NCI-H1930 (cell line): ENCODE measurements around the gene KCNJ12.
"Not testable (repeated sequence)": the region's sequence is repeated elsewhere in the genome, so short reads cannot be mapped to it uniquely, and the experiment has no call there.

Experiments
- DNase-seq, 2 experiments: peaks; one replicate each; lab custom pipeline; 2025; lab: John Stamatoyannopoulos, UW

The KCNJ12 gene

DNA sequence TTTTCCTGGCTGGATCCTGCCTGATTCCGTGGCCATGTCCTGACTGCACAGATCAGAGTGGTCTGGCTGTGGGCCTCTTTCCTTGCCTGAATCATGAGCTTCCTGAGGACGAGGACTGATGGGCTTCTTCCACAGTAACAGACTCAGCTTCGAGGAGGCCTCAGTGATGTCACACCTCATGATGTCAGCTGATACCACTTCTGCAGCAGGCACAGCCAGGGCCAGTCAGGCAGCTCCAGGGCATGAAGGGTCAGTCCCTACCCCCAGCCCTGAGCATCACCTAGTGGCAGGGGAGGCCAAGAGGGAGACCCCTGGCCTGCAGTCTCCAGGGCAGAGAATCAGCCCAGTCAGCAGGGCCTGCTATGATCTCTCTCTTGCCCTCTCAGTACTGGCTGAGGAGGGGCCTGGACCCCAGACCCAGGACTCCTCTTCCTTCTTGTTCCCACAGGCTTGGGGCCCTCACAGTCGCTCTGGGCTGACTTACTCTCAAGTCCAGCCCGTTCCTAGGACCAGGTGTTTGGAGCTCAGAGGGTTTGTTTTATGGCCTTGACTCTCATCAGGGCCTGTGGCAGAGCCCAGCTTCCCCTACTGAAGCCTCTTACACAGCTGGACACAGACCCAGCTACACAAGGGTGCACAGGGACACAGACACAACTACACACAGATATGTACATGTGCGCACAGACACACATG, 26.7 kb upstream of the KCNJ12 start:
- DNase-seq, result not testable (repeated sequence)

- DNase-seq, result not testable (repeated sequence)
Measured at GRCh38 chr17:21350495-21350894, 25.7 kb upstream of the KCNJ12 start.

GRCh38 chr17:21351366-21352065, 24.6 kb upstream of the KCNJ12 start:
- DNase-seq, result no peak

- DNase-seq, result no peak
Measured at GRCh38 chr17:21352221-21352980, 23.8 kb upstream of the KCNJ12 start.

GRCh38 chr17:21352981-21353265, 23.2 kb upstream of the KCNJ12 start:
- DNase-seq, result no peak

DNA sequence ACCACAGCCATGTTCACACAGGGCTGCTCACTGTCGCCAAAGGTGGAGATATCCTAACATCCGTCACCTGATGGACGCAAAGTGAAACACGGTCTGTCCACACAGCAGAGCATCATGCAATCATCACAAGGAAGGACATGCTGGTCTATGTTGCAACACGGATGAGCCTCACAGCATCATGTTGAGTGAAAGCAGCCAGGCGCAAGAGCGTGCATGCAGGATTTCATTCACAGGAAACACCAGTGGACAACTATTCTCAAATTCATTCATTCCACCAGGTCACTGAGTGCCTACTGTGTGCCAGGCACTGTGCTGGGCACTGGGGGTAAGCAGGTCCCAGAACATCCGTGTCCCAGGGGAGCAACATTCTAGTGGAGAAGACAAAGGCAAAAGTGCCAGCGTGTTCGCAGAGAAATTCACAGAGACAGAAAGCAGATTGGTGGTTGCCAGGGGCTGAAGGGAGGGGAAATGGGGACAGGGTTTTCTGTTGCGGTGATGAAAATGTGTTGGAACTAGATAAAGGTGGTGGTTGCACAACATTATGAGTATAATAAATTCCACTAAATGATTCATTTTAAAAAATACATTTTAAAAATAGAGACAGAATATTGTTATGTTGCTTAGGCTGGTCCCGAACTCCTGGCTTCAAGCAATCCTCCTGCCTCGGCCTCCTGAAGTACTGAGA, 22.7 kb upstream of the KCNJ12 start:
- DNase-seq, result no peak

GRCh38 chr17:21354796-21355385, 21.3 kb upstream of the KCNJ12 start:
- DNase-seq, result no peak

DNA sequence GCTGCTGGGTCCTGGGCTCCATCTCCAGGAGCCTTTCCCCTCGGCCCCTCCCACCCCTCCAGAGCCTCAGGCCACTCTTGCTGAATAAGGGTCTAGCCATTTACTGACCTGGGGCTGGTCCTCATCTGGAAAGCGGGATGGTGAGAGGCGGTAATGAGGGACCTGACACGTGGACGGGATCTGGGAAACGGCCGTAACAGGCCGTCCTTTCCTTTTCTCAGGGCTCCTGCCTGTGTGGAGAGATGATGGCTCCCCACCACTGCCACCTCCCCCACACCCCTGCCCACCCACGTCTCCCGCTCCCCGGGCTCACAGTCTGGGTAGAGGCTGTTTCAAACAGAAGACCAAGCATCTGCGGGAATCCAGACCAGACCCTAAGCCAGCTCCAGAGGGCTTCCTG, 20.6 kb upstream of the KCNJ12 start:
- no peak for DNase-seq

DNA sequence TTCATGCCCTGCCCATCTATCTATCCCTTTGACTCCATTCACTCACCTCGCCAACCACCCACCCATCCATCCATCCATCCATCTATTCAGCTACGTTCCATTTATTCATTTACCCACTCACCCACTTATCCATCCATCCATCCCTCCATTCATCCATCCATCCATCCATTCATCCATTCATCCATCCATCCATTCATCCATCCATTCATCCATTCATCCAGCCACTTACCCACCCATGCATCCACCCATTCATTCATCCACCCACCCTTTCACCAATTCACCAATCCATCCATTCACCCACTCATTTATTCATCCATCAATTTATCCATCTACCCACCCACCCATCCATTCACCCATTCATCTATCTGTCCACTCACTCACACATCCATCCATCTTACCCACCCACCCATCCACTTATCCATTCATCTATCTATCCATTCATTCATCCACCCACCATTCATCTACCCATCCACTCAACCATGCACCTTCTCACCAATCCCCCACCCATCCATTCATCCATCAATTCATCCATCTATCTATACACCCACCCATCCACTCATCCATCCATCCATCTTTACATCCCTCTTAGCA, 19.5 kb upstream of the KCNJ12 start:
- no peak for DNase-seq

GRCh38 chr17:21357281-21357680, 18.9 kb upstream of the KCNJ12 start:
- no peak for DNase-seq

GRCh38 chr17:21357696-21358656, 18.2 kb upstream of the KCNJ12 start:
- DNase-seq, result no peak

GRCh38 chr17:21358682-21359482, 17.3 kb upstream of the KCNJ12 start:
- DNase-seq, result no peak

DNA sequence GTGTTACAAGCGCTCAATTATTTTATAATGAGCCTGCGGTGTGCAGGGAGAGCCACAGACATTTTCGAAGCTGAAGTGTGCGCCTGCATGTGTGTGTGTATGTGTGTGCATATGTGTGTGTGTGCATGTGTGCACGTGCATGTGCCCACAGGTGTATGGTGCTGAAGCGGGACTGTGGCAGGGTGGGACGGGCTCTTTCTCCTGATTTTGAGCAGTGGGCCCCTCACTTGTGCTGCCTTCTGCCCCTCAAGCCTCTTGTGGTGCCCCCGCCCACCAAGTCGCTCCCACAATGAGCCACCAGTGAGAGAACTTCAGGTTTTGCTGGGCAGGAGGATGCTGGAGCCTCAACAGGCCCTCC, 16.7 kb upstream of the KCNJ12 start:
- DNase-seq, result no peak

GRCh38 chr17:21360048-21360447, 16.1 kb upstream of the KCNJ12 start:
- no peak for DNase-seq

GRCh38 chr17:21361020-21361809, 14.9 kb upstream of the KCNJ12 start:
- DNase-seq, result no peak

DNA sequence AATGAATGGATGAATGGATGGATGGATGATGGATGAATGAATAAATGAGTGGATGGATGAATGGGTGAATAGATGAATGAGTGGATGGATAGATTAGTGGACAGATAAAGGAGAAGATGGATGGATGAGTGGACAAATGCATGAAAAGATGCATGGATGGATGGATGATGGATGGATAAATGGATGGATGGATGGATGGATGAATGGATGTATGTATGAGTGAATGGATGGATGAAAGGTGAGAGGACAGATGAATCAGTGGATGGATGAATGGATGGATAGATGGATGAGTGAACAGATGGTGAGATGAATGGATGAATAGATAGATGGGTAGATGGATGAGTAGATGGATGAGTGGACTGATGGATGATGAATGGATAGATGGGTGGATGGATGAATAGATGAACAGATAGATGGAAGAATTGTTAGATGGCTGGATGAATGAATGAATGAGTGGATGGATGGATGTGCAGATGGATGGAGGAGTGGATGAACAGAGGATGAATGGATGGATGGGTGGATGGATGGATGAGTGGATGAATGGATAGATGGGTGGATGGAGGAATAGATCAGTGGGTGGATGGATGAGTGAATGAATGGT, 13.7 kb upstream of the KCNJ12 start:
- no peak for DNase-seq

GRCh38 chr17:21363776-21364642, 12.1 kb upstream of the KCNJ12 start:
- DNase-seq, result no peak

DNA sequence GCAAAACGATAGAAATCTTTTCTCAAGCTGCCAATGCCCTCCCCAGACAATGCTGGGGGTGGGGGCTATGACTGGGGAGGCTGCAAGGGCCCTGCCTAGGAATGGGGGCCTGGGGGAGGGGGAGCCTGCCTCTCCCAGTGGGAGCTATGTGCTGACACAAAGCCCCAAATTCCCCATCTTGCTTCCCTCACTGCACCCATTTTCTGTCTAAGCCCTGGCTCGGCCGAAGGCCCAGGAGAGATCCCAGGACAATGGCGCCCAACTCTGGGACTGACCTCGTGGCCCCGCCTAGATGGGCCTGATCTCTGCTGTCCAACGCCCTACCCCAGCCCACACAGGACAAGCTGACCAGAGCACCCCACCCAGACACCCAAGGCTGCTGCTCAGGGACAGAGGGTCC, 11.1 kb upstream of the KCNJ12 start:
- DNase-seq, result no peak
